NCI-H2227 (cell line): ENCODE results near the gene ZDHHC14.

Source experiments
- DNase-seq: peaks from one replicate; lab custom pipeline; 2025; ENCODE audit not compliant: unreplicated experiment; lab: John Stamatoyannopoulos, UW

The ZDHHC14 gene

DNA sequence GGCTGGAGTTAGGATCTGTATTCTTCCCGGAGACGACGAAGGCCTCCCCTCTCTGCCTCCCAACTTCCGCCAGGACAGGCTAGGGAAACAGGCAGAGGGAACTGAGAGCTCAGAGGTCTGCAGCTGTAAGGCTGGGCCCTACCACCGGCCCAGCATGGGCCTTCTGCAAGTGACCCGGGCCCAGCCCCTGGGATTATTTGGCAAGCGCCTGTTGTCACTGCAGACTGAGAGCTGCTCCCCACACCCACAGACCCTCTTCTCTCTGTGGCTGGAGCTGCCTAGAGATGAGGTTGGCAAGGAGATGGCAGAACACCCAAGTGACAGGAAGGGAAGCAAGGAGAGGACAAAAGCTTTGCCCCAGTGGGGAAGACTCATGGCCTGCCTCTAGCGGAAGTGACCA is 212.6 kb downstream of the ZDHHC14 start:
- no peak for DNase-seq

GRCh38 chr6:157594292-157594691 is 213.3 kb downstream of the ZDHHC14 start:
- no peak for DNase-seq

- DNase-seq = no peak
These were observed 214.8 kb downstream of the ZDHHC14 start for GRCh38 chr6:157595768-157596167.

DNA sequence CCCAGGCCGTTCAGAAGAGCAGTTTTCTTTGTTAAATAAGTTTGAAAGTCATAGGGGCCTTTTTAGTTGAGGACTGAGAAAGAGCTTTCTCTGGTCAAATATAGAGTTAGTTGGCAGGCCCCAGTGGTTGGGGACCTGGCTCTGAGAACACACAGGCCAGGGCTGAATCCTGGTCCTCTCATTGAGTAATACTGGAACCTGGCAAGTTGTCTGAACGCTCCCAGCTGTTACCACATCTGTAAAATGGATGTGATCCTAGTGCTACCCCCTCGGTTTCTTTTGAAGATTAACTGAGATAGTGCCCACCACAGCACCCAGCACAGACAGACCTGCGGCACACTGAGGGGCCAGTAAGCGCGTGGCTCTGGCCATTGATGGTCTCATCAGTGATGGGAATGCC is 215.5 kb downstream of the ZDHHC14 start:
- no peak for DNase-seq

DNA sequence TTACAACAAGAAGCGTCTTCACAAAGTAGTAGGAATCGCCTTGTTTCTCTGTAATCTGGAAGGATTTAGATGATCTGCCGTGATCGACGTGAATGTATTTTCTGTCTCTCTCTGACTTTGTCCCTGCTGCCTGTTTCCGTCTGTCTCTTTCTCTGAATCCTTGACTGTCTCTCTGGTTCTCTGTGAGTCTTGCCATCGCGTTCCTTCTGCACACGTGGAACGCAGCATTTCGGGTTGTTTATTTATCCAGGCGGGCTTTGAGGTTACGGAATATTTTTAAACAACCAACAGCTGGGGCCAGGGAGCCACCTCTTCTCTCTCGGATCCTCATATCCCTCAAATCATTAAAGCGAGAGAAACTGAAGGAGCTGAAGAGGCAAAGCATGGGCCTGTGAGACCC is 215.9 kb downstream of the ZDHHC14 start:
- DNase-seq = no peak

GRCh38 chr6:157597461-157598312 is 216.7 kb downstream of the ZDHHC14 start:
- no peak for DNase-seq

DNA sequence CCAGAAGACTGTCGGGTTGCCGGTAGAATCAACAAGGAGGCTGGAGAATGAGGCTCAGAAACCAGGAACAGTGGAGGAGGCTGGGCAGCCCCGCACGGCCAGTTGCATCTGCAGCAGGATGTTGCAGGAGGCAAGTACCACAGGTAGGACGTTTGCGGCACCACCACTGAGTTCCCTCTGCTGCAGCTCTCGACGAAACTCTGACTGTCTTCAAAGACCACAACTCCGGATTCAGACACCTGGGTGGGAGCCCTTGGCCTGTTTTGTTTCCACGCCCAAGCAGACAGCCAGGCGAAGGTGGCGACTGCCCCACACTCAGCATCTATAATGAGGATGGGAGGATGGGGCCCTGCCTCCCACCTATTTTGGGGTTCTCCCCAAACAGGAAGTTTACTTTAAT is 218.2 kb downstream of the ZDHHC14 start:
- no peak for DNase-seq

- no peak for DNase-seq
These were observed 219.8 kb downstream of the ZDHHC14 start for GRCh38 chr6:157600807-157601206.

- DNase-seq = no peak
These were observed 221.7 kb downstream of the ZDHHC14 start for GRCh38 chr6:157602521-157603295.

DNA sequence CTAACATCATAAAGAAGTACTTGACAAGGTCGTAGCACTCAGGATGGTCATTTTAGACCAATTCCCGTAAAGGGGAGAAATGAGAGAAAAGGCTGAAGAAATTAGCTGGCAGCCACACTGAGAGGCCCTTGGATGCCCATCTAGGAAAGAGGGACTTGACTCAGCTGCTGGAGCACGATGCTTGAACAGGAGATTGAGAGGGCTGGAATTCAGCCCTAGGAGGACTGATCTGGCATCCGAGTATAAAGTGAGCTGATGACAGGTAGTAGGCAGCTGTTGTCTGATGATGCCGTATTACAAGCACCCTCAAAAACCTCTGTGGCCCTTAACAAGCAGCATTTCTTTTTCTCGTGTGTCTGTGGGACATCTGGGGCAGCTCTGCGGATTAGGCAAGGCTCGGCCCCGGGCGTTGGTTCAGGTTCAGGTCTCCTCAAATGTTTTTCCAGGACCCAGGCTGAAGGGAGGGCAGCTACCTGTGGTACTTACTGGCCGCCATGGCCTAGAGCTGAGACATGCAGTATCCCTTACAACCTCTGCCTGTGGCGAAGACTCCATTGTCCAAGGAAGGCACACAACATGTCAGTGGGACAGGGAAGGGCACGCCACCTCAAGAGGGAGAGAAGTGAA is 222.4 kb downstream of the ZDHHC14 start:
- no peak for DNase-seq

- DNase-seq = no peak
These were observed 223.0 kb downstream of the ZDHHC14 start for GRCh38 chr6:157603971-157604370.

- no peak for DNase-seq
These were observed 223.8 kb downstream of the ZDHHC14 start for GRCh38 chr6:157604816-157605215.

GRCh38 chr6:157605484-157605883 is 224.5 kb downstream of the ZDHHC14 start:
- no peak for DNase-seq

DNA sequence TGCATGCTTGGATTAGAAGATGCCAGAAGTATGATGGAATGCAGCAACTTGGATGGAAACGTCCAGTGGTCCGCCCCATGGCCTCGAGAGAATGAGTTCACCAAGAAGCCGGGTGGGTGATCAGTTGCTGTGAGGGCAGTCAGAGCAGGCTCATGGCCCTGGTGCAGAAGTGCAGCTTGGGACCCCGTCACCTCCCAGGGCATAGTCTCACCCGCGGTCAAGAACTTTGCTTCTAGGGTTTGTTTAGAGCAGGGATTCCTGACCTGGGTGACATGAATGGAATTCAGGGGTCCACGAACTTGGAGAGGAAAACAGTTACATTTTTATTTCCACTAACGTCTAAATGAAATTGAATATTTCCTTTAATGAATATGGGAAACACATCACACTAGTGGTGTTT is 225.5 kb downstream of the ZDHHC14 start:
- no peak for DNase-seq

DNA sequence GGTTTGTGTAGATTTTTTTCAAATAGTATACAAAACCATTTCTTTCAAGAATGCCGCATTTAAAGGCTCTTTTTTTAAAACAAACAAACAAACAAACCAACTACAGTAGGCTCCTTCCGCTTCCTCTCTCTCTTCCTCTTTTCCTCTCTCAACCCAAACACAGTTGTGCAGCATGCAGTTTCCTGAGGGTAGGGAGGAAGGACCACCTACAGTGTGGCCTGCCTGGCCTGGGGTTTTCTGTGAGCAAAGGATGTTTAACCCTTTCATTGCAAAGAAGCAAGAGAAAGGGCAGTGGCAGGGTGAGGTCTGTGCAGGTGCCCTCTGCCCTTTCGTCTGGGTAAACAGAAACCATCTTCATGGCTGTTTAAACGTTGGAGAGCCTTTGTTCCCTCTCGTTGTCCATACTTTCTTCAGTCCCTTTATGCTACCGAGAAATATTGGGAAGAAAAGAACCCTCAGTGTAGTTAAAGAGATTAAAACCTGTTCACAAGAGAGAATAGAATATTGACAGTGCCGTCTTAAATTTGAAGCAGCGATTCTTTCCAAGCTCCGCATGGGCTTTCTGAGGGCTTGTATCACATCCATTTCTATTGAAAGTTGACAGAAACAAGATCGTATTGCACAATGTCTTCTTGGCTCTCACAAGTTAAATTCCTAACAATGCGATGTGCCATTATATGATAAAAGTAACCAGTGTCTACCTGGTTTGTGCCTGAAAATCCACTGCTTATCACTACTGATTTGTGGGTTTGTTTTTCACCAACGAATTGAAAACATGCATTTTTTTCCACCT is 226.5 kb downstream of the ZDHHC14 start:
- DNase-seq = no peak

DNA sequence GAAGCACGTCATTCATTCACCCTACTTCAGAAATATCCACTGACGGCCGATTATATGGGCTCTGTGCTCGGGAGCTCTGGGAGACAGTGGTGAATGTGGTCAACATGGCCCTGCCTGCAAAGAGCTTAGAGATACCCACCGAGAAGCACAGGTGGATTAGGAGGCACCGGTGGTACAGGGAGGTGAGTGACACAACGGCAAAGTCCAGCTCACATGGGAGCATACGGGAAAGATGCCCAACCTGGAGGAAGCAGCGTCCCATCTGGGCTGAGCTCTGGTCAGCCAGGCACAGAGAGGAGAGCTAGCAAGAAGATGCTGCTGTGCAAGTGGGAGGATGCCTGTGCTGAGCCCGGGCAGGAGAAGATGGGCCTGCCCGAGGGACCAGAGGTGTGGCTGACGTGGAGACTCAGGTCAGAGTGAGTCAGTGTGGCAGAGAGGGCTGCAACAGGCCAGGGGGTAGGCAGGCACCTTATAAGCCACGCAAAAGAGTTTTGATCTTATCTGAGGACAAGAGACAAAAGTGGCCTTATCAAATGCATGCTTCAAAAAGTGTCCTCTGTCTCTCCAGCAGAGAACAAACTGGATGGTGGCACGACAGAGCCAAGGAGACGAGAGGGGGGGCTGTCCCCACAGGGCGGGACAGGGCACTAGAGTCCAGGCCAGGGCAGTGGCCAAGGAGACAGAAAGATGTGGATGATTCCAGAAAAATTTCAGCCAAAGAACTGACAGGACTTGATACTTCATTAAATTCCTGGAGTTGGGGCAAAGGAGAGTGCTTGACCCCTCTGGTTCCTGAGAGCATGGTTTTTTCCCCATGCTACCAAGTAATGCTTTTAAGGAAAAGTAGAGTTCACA is 227.5 kb downstream of the ZDHHC14 start:
- DNase-seq = no peak

DNA sequence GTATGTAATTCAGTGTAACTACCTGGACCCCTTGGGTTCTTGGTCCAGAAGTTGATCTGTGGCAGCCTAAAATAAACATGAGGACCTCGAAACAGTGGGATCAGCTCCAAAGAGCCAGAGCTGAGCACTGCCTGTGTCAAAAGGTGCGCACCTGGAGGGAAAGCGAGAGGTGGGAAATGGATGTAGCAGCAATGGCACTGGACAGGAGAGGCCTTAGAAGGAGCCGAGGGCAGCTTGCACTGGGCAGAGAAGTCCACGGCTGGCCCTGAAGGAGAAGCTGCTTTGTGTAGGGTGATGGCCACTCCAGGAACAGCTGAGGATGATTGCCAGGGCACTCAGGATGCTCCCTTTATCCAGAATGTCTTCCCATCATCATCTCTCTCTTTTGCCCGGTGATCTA is 228.1 kb downstream of the ZDHHC14 start:
- DNase-seq = no peak

DNA sequence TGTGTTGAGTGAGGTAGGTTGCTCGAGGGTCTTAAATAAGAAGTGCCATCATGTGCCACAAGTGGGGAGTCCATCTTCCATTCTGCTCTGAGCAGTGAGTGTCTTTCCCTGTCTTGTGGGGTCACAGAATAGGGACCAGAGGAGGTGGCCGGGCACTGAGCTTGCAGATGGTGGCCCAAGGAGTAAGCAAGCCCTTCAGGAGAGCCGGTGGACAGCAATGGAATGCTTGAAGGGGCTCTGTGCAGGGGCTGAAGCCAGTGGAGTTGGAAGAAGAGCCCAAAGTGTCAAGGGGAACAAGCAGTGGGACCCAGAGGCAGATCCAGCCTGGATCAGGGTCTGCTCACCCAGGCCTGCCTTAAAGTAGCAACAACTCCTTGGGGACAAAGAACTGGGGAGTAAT is 228.6 kb downstream of the ZDHHC14 start:
- no peak for DNase-seq

DNA sequence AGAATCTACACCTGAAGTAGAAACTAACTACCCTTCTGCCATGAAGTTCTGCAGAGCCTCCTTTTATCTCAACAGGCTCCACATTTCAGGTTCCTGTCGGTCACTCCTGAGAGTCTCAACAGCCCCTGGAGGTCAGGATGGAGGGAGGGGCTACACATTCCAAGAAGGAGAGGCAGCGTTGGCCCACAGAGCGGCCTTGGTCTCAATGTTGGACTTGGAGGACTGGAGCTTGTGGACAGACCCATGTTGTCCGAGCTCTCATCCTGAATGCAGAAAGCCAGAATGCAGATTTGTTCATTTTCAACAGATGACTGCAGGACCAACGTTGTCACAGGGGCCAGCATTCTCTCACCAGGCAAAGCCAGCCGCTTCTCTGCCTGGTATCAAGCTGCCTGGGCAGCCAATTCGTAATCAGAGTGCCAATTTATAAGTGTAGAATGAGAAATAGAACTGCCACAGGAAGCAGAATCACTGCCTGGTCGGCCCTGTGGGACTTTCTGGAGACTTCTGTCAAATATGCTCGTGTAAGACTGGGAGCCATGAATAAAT is 229.5 kb downstream of the ZDHHC14 start:
- no peak for DNase-seq

GRCh38 chr6:157611406-157611805 is 230.4 kb downstream of the ZDHHC14 start:
- no peak for DNase-seq
